Left lung (tissue), 10 donors: ENCODE data around the gene EMILIN2. TPM values are rescaled to one million over a fixed set of nuclear protein-coding genes. Genes with fewer than 3 reads are reported as not detected.
A peak's percentile ranks its signal among the peaks of the same experiment; 100 is the strongest.

ENCODE experiments used
- ATAC-seq: fragments of 200-7000 bp; cut with Tn5 transposase; one replicate; pipeline ENCODE4 v1.9.1; 2020; ENCODE audit warnings: moderate library complexity
- DNase-seq, 4 donors: peaks; one replicate each; pipeline ENCODE4 v3.0.0-alpha.2; 2013 to 2020
- H3K27ac ChIP-seq, 2 donors: fragments of 200-600 bp; sonication (generic) in 1 of 2; one replicate each; pipeline versions ENCODE4 v1.5.0 to v1.8.0; 2020 to 2021
- H3K27me3 ChIP-seq, 2 donors: fragments of 200-600 bp; sonication (generic) in 1 of 2; one replicate each; pipeline versions ENCODE4 v1.5.0 to v1.8.0; 2020 to 2021
- H3K36me3 ChIP-seq, 2 donors: fragments of 200-600 bp; sonication (generic) in 1 of 2; one replicate each; pipeline versions ENCODE4 v1.5.0 to v1.8.0; 2020 to 2021
- H3K4me1 ChIP-seq, 2 donors: fragments of 200-600 bp; one replicate each; pipeline ENCODE4 v1.8.0; 2021
- H3K4me3 ChIP-seq, 2 donors: fragments of 200-600 bp; sonication (generic) in 1 of 2; one replicate each; pipeline versions ENCODE4 v1.5.0 to v1.8.0; 2020 to 2021; ENCODE audit warnings: mild to moderate bottlenecking in 1 of 2
- H3K9me3 ChIP-seq, 2 donors: fragments of 200-600 bp; sonication (generic) in 1 of 2; one replicate each; pipeline versions ENCODE4 v1.5.0 to v1.8.0; 2020 to 2021
- CTCF ChIP-seq, 2 donors: fragments of 200-600 bp; sonication (generic) in 1 of 2; IDR thresholded peaks; one replicate each; pipeline versions ENCODE4 v1.5.0 to v1.8.0; 2021; ENCODE audit warnings: antibody characterized with exemption in 2 of 2
- intact Hi-C, 2 donors: fragments of 100-400 bp; cut with DNase I; formaldehyde crosslinking; loops; one replicate each; pipeline versions ENCODE4 v1.11.2 to v1.14.2; 2022
- polyA plus RNA-seq, 6 donors: library from polyadenylated mRNA; unstranded; fragments of 120-200 nt; gene quantifications; one replicate each; pipeline ENCODE4 v1.2.1, GENCODE V29; 2013; ENCODE audit not compliant: insufficient read length in 6 of 6
- total RNA-seq, 2 donors: library from RNA; stranded (reverse); fragmentation: NEBNext Ultra II Directional; extraction: Animal tissue kit (Norgen Biotek cat#: 25700); gene quantifications; one replicate each; pipeline ENCODE4 v1.2.1, GENCODE V29; 2021
- donor health status: DM: no; HTN: yes; CAD: no.
- donor health status: DM: no; HTN: no; CAD: no.

The EMILIN2 gene
- total and polyA plus RNA-seq, 8 donors, result 10.6 to 56.2 (median 15.1) TPM

GRCh38 chr18:2963048-2963447 lies 116.2 kb downstream of the EMILIN2 start:
- H3K27ac ChIP-seq, result peak overlapping the region in 1 of 2 donors; percentile 7
- no peak for DNase-seq

GRCh38 chr18:2964361-2965010 lies 117.7 kb downstream of the EMILIN2 start:
- H3K27ac ChIP-seq, result no peak overlapping the region
- TF ChIP-seq CTCF (IDR thresholded peaks at IDR 0.05), result no peak

More at GRCh38 chr18:2963048-2963447, 116.2 kb downstream of the EMILIN2 start:
- H3K4me1 ChIP-seq, result peaks cover 10 to 75% of the 10 kb centered on the region in 2 donors
- intact Hi-C loops, result no loop called here
- TF ChIP-seq CTCF (IDR thresholded peaks at IDR 0.05), result no peak
- H3K36me3 ChIP-seq, result no peaks in the 10 kb centered on the region
- no peaks in the 10 kb centered on the region for H3K9me3 ChIP-seq
- H3K4me3 ChIP-seq, result no peak overlapping the region
- no peak for ATAC-seq
- H3K27me3 ChIP-seq, result no peaks in the 10 kb centered on the region

More at GRCh38 chr18:2964361-2965010, 117.7 kb downstream of the EMILIN2 start:
- Histone ChIP-seq H3K27me3 (no peaks in the 10 kb centered on the region), H3K4me3 (no peak overlapping the region), H3K9me3 (no peaks in the 10 kb centered on the region), H3K4me1 (peaks cover 9 to 76% of the 10 kb centered on the region in 2 donors), H3K36me3 (no peaks in the 10 kb centered on the region)
- intact Hi-C loops, result no loop called here
- no peak for DNase-seq
- ATAC-seq, result no peak

Other genes with a start within 250 kb of the EMILIN2 start
- 10 to 100 TPM; 42.3 to 73.0 TPM for gene SMCHD1, start 191.3 kb upstream of the EMILIN2 start, total RNA-seq
- 10 to 100 TPM; 66.6 to 83.1 (median 72.3) TPM for gene SMCHD1, start 191.3 kb upstream of the EMILIN2 start, polyA plus RNA-seq
- gene LPIN2, start 166.1 kb downstream of the EMILIN2 start, total RNA-seq, result 10 to 100 TPM; 47.3 to 63.2 TPM
- gene LPIN2, start 166.1 kb downstream of the EMILIN2 start, polyA plus RNA-seq, result 10 to 100 TPM; 24.3 to 30.1 (median 28.2) TPM